ENCODE data around the gene RIC3. TPM values are rescaled to one million over a fixed set of nuclear protein-coding genes. Genes with fewer than 3 reads are reported as not detected.

The RIC3 gene
- total RNA-seq, 1 experiment from 2014 or later: not detected

DNA sequence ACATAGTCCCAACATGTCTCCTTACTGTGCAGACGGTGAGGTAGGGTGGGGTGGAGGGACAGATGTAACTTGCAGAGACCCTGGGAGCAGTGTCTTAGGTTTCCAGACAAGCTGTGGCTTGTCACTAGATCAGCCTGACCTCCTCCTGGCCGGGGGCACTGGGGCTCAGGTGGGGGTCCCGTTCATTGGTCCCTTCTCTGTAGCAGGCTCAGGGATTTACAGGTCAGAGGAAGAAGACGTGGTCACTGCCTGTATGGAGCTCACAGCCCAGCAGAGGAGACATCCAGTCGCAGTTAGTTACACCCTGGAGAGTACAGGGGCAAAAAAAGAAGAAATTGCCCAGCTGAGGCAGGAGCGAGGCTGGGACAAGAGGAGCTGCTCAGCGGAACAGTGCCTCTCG, 109.8 kb downstream of the RIC3 start:
- no peak for DNase-seq (ENCODE audit: low read depth, low spot score)
- Histone ChIP-seq H3K27ac (ENCODE audit: low read depth, low read length) (no peak overlapping the region), H3K4me2 (ENCODE audit: low read length) (no peak overlapping the region), H3K9ac (ENCODE audit: low read length) (no peak overlapping the region), H3K4me1 (ENCODE audit: control insufficient read depth in 1 of 2, insufficient read depth in 2 of 2, low read length in 2 of 2) (no peaks in the 10 kb centered on the region), H2AFZ (ENCODE audit: low read depth, low read length, poor library complexity, severe bottlenecking) (no peak overlapping the region), H3K36me3 (ENCODE audit: control insufficient read depth in 1 of 2, insufficient read depth in 2 of 2, low read length in 2 of 2) (no peaks in the 10 kb centered on the region), H3K4me3 (replicated peaks in 1 of 2; ENCODE audit: low read depth in 1 of 2, low read length in 2 of 2) (no peak overlapping the region), H3K27me3 (ENCODE audit: insufficient read depth, low read length) (no peaks in the 10 kb centered on the region), H3K9me2 (ENCODE audit: insufficient read depth) (no peaks in the 10 kb centered on the region), H3K9me3 (ENCODE audit: control insufficient read depth in 1 of 2, insufficient read depth in 1 of 2, low read depth in 1 of 2, low read length in 2 of 2) (no peaks in the 10 kb centered on the region), H3K79me2 (ENCODE audit: insufficient read depth, low read length) (no peaks in the 10 kb centered on the region), H4K20me1 (ENCODE audit: insufficient read depth) (no peaks in the 10 kb centered on the region)
- no peak for TF ChIP-seq ZNF274 (IDR thresholded peaks at IDR 0.05; ENCODE audit: low read depth, low read length)
- no peak for ATAC-seq
- CTCF ChIA-PET: no interaction called here
- RAD21 ChIA-PET (ENCODE audit: low non-redundant PET in 1 of 2, low total read pairs in 2 of 2, uncharacterized antibody in 2 of 2, unreplicated experiment in 2 of 2): no interaction called here
- BruUV-seq (replicated peaks): no TSS peak
- intact Hi-C loops (cut with micrococcal nuclease): no loop called here
- POLR2A ChIA-PET: no interaction called here

GRCh38 chr11:8058216-8058615, 110.6 kb downstream of the RIC3 start:
- H4K20me1 ChIP-seq (ENCODE audit: insufficient read depth): no peaks in the 10 kb centered on the region
- H3K9ac ChIP-seq (ENCODE audit: low read length): no peak overlapping the region
- no peak for DNase-seq (ENCODE audit: low read depth, low spot score)
- no peak overlapping the region for H2AFZ ChIP-seq (ENCODE audit: low read depth, low read length, poor library complexity, severe bottlenecking)
- no peak overlapping the region for H3K4me2 ChIP-seq (ENCODE audit: low read length)
- TF ChIP-seq POLR2AphosphoS5 (IDR thresholded peaks at IDR 0.05; ENCODE audit: low read depth, low read length) (no peak), JUND (IDR thresholded peaks at IDR 0.05) (no peak), SRF (IDR thresholded peaks at IDR 0.05; ENCODE audit: low read depth) (no peak), REST (IDR thresholded peaks at IDR 0.05; ENCODE audit: low read depth) (no peak), ZNF274 (IDR thresholded peaks at IDR 0.05; ENCODE audit: low read depth, low read length) (no peak), YY1 (IDR thresholded peaks at IDR 0.05; ENCODE audit: extremely low read depth, insufficient replicate concordance, low read depth, low read length) (no peak), RAD21 (IDR thresholded peaks at IDR 0.05; ENCODE audit: low read depth) (no peak)
- no peaks in the 10 kb centered on the region for H3K36me3 ChIP-seq (ENCODE audit: control insufficient read depth in 1 of 2, insufficient read depth in 2 of 2, low read length in 2 of 2)
- ChIA-PET CTCF (no interaction called here), RAD21 (ENCODE audit: low non-redundant PET in 1 of 2, low total read pairs in 2 of 2, uncharacterized antibody in 2 of 2, unreplicated experiment in 2 of 2) (no interaction called here), POLR2A (no interaction called here)
- H3K9me3 ChIP-seq (ENCODE audit: control insufficient read depth in 1 of 2, insufficient read depth in 1 of 2, low read depth in 1 of 2, low read length in 2 of 2): no peaks in the 10 kb centered on the region
- no TSS peak for BruUV-seq (replicated peaks)
- intact Hi-C loops (cut with micrococcal nuclease): no loop called here
- no peak overlapping the region for H3K4me3 ChIP-seq (replicated peaks in 1 of 2; ENCODE audit: low read depth in 1 of 2, low read length in 2 of 2)
- no peaks in the 10 kb centered on the region for H3K4me1 ChIP-seq (ENCODE audit: control insufficient read depth in 1 of 2, insufficient read depth in 2 of 2, low read length in 2 of 2)
- no peak for ATAC-seq
- no peaks in the 10 kb centered on the region for H3K9me2 ChIP-seq (ENCODE audit: insufficient read depth)
- H3K27ac ChIP-seq (ENCODE audit: low read depth, low read length): no peak overlapping the region
- H3K79me2 ChIP-seq (ENCODE audit: insufficient read depth, low read length): no peaks in the 10 kb centered on the region
- H3K27me3 ChIP-seq (ENCODE audit: insufficient read depth, low read length): no peaks in the 10 kb centered on the region
